ENCODE results near the gene AGTPBP1. TPM values are rescaled to one million over a fixed set of nuclear protein-coding genes. Genes with fewer than 3 reads are reported as not detected.

Gene AGTPBP1
- total RNA-seq, 6 experiments from 2014 or later = 8.2 to 11.0 (median 9.5) TPM

DNA sequence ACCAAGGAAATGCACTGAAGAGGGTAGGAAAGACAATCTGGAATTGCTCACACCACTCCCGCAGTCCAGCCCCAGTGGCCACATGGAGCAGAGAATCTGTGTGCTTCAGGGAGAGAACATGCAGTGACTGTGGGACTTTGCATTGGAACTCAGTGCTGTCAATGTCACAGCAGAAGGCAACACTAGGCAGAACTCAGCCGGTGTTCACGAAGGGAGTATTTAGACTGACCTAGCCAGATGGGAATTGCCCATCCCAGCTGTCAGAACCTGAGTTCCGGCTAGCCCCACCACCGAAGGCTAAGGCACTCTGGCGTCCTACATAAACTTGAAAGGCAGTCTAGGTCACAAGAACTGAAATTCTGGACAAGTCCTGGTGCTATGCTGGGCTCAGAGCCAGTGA is 139.0 kb downstream of the AGTPBP1 start:
- TF ChIP-seq CTCF (IDR thresholded peaks at IDR 0.05) = no peak
- H3K4me3 Mint-ChIP-seq = no peak overlapping the region
- H3K4me1 Mint-ChIP-seq (ENCODE audit: low read depth) = peaks cover 20% of the 10 kb centered on the region
- H3K9me3 Mint-ChIP-seq = no peaks in the 10 kb centered on the region
- no peak overlapping the region for H3K27ac Mint-ChIP-seq
- no peaks in the 10 kb centered on the region for H3K27me3 Mint-ChIP-seq (ENCODE audit: insufficient read depth)
- DNase-seq = no peak
- H3K36me3 Mint-ChIP-seq (ENCODE audit: low read depth) = no peaks in the 10 kb centered on the region

DNA sequence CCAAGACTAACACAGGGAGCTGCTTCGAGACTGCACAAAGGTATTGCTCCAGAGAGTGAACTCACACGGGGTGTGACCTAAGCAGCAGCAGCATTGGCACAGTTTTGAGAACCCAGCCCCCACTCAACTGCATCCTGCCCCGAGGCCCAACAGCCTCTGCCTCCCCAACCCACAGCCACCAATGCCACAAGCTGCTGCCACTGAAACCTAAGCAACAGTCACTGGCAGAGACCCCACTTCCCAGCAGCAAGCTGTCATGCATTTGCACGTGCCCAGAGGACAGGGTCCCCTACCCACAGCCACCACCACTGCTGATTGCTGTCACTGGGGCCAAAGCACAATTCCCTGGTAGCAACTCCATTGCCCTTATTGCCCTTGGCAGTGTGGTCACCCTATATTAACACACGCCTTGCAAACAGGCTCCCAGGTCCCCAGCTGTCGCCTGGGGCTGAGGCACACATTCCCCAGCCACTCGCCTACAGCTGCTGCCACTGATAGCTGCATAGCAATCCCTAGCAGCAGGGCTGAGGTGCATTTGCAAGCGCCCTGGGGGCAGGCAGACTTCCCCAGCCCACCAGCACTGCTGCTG is 141.0 kb downstream of the AGTPBP1 start:
- no peak for TF ChIP-seq CTCF (IDR thresholded peaks at IDR 0.05)
- peaks cover 20% of the 10 kb centered on the region for H3K4me1 Mint-ChIP-seq (ENCODE audit: low read depth)
- no peaks in the 10 kb centered on the region for H3K36me3 Mint-ChIP-seq (ENCODE audit: low read depth)
- peak overlapping the region; percentile 32; the same call in 1 of the 2 replicates for H3K27ac Mint-ChIP-seq
- DNase-seq = no peak
- no peaks in the 10 kb centered on the region for H3K27me3 Mint-ChIP-seq (ENCODE audit: insufficient read depth)
- H3K9me3 Mint-ChIP-seq = no peaks in the 10 kb centered on the region
- H3K4me3 Mint-ChIP-seq = no peak overlapping the region

DNA sequence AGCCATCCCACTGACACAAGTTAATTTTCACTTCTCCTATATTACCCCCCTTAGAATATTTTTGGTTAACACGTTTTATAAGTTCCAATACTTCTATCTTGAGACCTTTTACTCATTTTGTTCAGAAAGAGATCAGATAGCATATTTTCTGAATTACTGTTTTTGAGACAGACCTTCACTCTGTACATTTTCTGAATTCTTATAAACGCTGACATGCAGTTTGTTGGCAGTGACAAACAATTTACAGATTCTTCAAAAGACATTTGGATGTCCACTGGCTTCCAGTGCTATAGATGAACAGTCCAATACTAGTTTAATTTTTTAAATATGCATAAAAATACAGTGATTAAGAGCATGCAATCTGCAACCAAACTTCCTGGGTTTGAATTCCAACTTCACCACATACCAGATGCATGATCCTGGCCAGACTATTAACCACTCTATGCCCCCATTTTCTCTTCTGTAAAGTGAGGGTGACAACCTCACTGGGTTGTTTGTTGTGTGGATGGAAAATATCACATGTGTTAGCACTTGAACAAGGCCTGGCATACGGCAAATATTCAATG is 142.1 kb downstream of the AGTPBP1 start:
- peak; percentile 29 for DNase-seq
- no peaks in the 10 kb centered on the region for H3K27me3 Mint-ChIP-seq (ENCODE audit: insufficient read depth)

GRCh38 chr9:85594316-85594715 is 147.4 kb downstream of the AGTPBP1 start:
- Mint-ChIP-seq H3K27me3 (ENCODE audit: insufficient read depth) (no peaks in the 10 kb centered on the region), H3K27ac (no peak overlapping the region), H3K4me3 (no peak overlapping the region), H3K4me1 (ENCODE audit: low read depth) (peaks cover 4% of the 10 kb centered on the region), H3K9me3 (no peaks in the 10 kb centered on the region), H3K36me3 (ENCODE audit: low read depth) (no peaks in the 10 kb centered on the region)
- no peak for DNase-seq
- no peak for TF ChIP-seq CTCF (IDR thresholded peaks at IDR 0.05)

More for the DNA sequence above, 142.1 kb downstream of the AGTPBP1 start:
- Mint-ChIP-seq H3K36me3 (ENCODE audit: low read depth) (no peaks in the 10 kb centered on the region), H3K27ac (peak overlapping the region; percentile 49; the same call in 1 of the 2 replicates), H3K4me1 (ENCODE audit: low read depth) (peaks cover 20% of the 10 kb centered on the region), H3K9me3 (no peaks in the 10 kb centered on the region), H3K4me3 (no peak overlapping the region)
- TF ChIP-seq CTCF (IDR thresholded peaks at IDR 0.05) = no peak

DNA sequence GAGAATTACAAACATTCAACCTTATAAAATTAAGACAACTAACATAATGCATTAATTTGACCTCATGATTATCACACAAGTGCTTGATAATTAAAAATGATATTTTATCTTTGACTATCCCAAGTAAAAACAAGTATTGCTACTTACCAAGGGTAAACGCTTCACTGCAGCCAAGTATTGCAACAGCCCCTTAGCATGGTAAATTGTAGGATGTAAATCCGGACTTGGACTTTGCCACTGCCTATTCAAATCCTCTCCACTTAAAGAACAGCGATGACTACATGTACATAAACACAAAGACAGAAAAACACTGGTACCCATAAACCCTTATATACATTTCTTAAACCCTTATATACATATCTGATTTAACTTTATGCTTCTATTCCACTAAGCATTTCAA is 155.1 kb downstream of the AGTPBP1 start:
- Mint-ChIP-seq H3K4me1 (ENCODE audit: low read depth) (peaks cover 5% of the 10 kb centered on the region; the same call in 1 of the 2 replicates), H3K36me3 (ENCODE audit: low read depth) (no peaks in the 10 kb centered on the region), H3K27me3 (ENCODE audit: insufficient read depth) (no peaks in the 10 kb centered on the region), H3K9me3 (no peaks in the 10 kb centered on the region), H3K4me3 (no peak overlapping the region), H3K27ac (no peak overlapping the region)
- TF ChIP-seq CTCF (IDR thresholded peaks at IDR 0.05) = no peak
- DNase-seq = no peak

All from HFFc6 (cell line).